ENCODE results near the gene PLEKHA8. TPM values are rescaled to one million over a fixed set of nuclear protein-coding genes. Genes with fewer than 3 reads are reported as not detected.

PLEKHA8 gene
- total RNA-seq, 1 donor from 2014 or later = 62.7 TPM

GRCh38 chr7:30003098-30003497, 25.1 kb upstream of the PLEKHA8 start:
- Mint-ChIP-seq H3K4me3 (no peak overlapping the region), H3K27ac (no peak overlapping the region), H3K4me1 (peaks cover 25% of the 10 kb centered on the region), H3K36me3 (no peaks in the 10 kb centered on the region), H3K27me3 (ENCODE audit: insufficient read depth, low read depth) (peaks cover 3% of the 10 kb centered on the region), H3K9me3 (peaks cover 9% of the 10 kb centered on the region)
- H3K9ac ChIP-seq = no peak overlapping the region
- H3K4me3 ChIP-seq = no peak overlapping the region
- H3F3A ChIP-seq (ENCODE audit: low read depth) = peaks cover 4% of the 10 kb centered on the region
- H3K4me1 ChIP-seq = peaks cover 9% of the 10 kb centered on the region
- no peaks in the 10 kb centered on the region for H3K79me2 ChIP-seq (ENCODE audit: low read depth)
- no peaks in the 10 kb centered on the region for H4K20me1 ChIP-seq (ENCODE audit: low read depth)
- H3K27me3 ChIP-seq = no peaks in the 10 kb centered on the region
- no peaks in the 10 kb centered on the region for H3K36me3 ChIP-seq
- H3K27ac ChIP-seq = no peak overlapping the region
- no peak for TF ChIP-seq EZH2phosphoT487 (IDR thresholded peaks at IDR 0.05)
- TF ChIP-seq EZH2 (IDR thresholded peaks at IDR 0.05) = no peak
- TF ChIP-seq, protein P1, sequence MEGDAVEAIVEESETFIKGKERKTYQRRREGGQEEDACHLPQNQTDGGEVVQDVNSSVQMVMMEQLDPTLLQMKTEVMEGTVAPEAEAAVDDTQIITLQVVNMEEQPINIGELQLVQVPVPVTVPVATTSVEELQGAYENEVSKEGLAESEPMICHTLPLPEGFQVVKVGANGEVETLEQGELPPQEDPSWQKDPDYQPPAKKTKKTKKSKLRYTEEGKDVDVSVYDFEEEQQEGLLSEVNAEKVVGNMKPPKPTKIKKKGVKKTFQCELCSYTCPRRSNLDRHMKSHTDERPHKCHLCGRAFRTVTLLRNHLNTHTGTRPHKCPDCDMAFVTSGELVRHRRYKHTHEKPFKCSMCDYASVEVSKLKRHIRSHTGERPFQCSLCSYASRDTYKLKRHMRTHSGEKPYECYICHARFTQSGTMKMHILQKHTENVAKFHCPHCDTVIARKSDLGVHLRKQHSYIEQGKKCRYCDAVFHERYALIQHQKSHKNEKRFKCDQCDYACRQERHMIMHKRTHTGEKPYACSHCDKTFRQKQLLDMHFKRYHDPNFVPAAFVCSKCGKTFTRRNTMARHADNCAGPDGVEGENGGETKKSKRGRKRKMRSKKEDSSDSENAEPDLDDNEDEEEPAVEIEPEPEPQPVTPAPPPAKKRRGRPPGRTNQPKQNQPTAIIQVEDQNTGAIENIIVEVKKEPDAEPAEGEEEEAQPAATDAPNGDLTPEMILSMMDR (IDR thresholded peaks at IDR 0.05) = no peak
- H2AFZ ChIP-seq (replicated peaks) = no peak overlapping the region
- DNase-seq (ENCODE audit: low spot score) = peak; percentile 20
- peak overlapping the region; percentile 23 for H3K4me2 ChIP-seq
- no peaks in the 10 kb centered on the region for H3K9me3 ChIP-seq (ENCODE audit: low read depth)

DNA sequence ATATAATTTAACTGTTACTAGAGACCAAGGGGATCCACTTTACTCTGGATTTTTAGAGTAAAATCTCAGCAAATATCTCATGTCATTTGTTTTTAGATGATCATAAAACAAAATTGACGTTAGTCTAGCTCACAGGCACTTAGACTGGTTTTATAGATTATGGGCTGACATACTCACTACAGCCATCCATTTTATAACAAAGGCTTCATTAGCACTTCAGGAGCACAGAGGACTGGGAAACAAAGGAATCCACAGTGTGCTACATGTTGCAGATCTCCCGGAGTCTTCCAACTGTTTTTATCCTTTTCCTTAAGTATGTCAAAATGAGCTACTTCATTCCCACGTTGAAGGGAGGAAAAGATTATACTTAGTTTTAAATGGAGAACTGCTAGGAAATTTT, 22.7 kb upstream of the PLEKHA8 start:
- Histone ChIP-seq H3K4me3 (no peak overlapping the region), H3K4me1 (peaks cover 9% of the 10 kb centered on the region), H3K27me3 (no peaks in the 10 kb centered on the region), H2AFZ (replicated peaks) (peak overlapping the region; percentile 83), H3K9ac (no peak overlapping the region), H3K27ac (no peak overlapping the region), H3K36me3 (no peaks in the 10 kb centered on the region), H3F3A (ENCODE audit: low read depth) (peaks cover 5% of the 10 kb centered on the region), H4K20me1 (ENCODE audit: low read depth) (no peaks in the 10 kb centered on the region), H3K4me2 (peak overlapping the region; percentile 45), H3K79me2 (ENCODE audit: low read depth) (no peaks in the 10 kb centered on the region), H3K9me3 (ENCODE audit: low read depth) (no peaks in the 10 kb centered on the region)
- Mint-ChIP-seq H3K4me3 (no peak overlapping the region), H3K4me1 (peaks cover 23% of the 10 kb centered on the region), H3K27me3 (ENCODE audit: insufficient read depth, low read depth) (peaks cover 3% of the 10 kb centered on the region), H3K9me3 (no peaks in the 10 kb centered on the region), H3K27ac (peak overlapping the region; percentile 48), H3K36me3 (no peaks in the 10 kb centered on the region)
- TF ChIP-seq EZH2phosphoT487 (IDR thresholded peaks at IDR 0.05) (no peak), EZH2 (IDR thresholded peaks at IDR 0.05) (no peak)
- TF ChIP-seq, protein P1 (IDR thresholded peaks at IDR 0.05) = no peak
- peak; percentile 54 for DNase-seq (ENCODE audit: low spot score)

GRCh38 chr7:30010021-30010420, 18.2 kb upstream of the PLEKHA8 start:
- Histone ChIP-seq H3K79me2 (ENCODE audit: low read depth) (no peaks in the 10 kb centered on the region), H3K27me3 (no peaks in the 10 kb centered on the region), H3K4me1 (peaks cover 8% of the 10 kb centered on the region), H3K9ac (no peak overlapping the region), H2AFZ (replicated peaks) (no peak overlapping the region), H3K4me2 (no peak overlapping the region), H3F3A (ENCODE audit: low read depth) (peaks cover 5% of the 10 kb centered on the region), H3K36me3 (no peaks in the 10 kb centered on the region), H3K9me3 (ENCODE audit: low read depth) (no peaks in the 10 kb centered on the region), H3K27ac (no peak overlapping the region), H3K4me3 (no peak overlapping the region), H4K20me1 (ENCODE audit: low read depth) (no peaks in the 10 kb centered on the region)
- DNase-seq (ENCODE audit: low spot score) = no peak
- no peaks in the 10 kb centered on the region for H3K9me3 Mint-ChIP-seq
- no peak overlapping the region for H3K4me3 Mint-ChIP-seq
- H3K4me1 Mint-ChIP-seq = peaks cover 12% of the 10 kb centered on the region
- H3K36me3 Mint-ChIP-seq = peaks cover 2% of the 10 kb centered on the region
- TF ChIP-seq, protein P1 (IDR thresholded peaks at IDR 0.05) = no peak
- TF ChIP-seq EZH2 (IDR thresholded peaks at IDR 0.05) (no peak), EZH2phosphoT487 (IDR thresholded peaks at IDR 0.05) (no peak)
- no peak overlapping the region for H3K27ac Mint-ChIP-seq
- no peaks in the 10 kb centered on the region for H3K27me3 Mint-ChIP-seq (ENCODE audit: insufficient read depth, low read depth)
